HG03342 (cell line): ENCODE data around the gene CABP4.

ENCODE experiments used
- ATAC-seq: cut with Tn5 transposase; IDR thresholded peaks from one replicate; pipeline ENCODE4 v1.9.1; 2021; ENCODE audit warnings: mild to moderate bottlenecking, moderate library complexity; ENCODE audit not compliant: unreplicated experiment

The CABP4 gene

GRCh38 chr11:67455054-67455453, at the start of gene CABP4:
TSS of gene CABP4 (plus strand) at chr11:67455354. CDS start at chr11:67455424, 70 bp downstream.
- no peak for ATAC-seq

- ATAC-seq: no peak
These were observed 49.3 kb upstream of the CABP4 start for GRCh38 chr11:67405688-67406339.

DNA sequence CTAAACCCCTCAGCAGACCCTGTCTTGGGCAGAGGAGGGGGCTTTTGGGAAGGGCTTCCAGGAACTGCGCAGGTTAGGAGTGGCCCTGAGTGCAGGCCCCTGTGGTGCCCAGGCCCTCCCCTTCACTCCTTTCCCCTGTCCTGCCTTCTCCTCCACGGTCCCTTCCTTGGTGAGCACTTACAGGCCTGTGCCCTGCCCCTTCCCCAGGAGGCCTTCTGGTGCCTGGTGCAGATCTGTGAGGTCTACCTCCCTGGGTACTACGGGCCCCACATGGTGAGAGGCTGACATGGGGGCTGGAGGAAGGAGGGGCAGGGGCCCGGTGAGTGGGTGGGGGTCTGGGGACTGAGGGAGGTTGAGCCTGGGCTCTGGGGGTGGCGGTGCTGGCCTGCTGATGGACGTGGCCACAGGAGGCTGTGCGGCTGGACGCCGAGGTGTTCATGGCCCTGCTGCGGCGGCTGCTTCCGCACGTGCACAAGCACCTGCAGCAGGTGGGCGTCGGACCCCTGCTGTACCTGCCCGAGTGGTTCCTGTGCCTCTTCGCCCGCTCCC, 48.7 kb upstream of the CABP4 start:
- ATAC-seq: no peak

DNA sequence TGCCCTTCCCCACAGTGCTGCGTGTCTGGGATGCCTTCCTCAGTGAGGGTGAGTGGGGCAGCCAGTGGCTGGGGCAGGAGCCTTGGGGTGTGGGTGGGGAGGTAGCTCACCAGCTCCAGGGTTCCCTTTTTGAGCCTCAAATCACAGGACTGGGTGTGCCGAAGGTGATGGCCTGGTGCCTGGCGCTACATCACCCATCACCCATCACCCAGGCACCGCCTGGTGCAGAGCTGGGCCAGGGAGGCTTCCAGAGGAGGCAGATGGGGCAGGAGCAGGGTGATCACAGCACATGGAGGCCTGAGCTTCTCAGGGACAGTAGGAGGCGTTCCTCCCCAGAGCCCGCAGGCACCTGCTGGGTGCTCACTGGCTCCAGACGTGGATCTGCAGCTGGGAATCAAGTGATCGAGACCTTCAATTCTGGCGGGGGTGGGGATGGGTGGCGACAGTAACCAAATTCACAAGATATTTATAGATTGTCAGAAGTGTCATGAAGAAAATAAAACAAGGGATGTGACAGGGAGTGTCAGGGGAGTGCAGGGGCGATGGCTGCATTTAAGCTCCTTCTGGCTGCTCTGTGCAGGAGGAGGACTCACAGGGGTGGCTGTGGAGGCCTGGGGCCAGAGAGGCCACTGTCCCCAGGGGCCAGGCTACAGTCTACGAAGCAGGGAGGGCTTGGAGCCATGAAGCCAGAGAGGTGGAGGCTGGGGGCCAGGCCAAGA, 48.0 kb upstream of the CABP4 start:
- ATAC-seq: no peak

DNA sequence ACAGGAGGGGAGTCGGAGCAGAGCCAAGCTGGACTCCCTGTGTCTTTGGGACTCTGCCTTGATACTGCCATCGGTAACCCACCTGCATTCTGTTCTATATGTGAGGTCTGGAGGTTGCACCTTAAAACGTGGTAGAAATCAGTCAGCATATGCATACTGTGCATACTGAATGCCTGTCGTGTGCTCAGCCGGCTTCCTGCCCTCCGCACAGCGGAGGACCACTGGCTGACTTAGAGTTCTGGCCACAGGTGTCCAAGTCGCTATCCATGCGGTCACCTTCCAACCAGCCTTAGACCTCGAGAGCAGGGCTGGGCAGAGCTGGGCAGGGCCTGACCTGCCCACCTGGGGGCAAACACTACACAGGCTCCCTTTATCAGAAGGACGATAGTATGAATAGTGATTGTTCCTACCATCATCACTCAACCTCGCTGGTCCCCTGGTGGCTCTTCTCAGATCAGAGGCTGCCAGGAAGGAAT, 47.4 kb upstream of the CABP4 start:
- ATAC-seq: no peak

- no peak for ATAC-seq
These were observed 46.5 kb upstream of the CABP4 start for GRCh38 chr11:67408437-67409200.

DNA sequence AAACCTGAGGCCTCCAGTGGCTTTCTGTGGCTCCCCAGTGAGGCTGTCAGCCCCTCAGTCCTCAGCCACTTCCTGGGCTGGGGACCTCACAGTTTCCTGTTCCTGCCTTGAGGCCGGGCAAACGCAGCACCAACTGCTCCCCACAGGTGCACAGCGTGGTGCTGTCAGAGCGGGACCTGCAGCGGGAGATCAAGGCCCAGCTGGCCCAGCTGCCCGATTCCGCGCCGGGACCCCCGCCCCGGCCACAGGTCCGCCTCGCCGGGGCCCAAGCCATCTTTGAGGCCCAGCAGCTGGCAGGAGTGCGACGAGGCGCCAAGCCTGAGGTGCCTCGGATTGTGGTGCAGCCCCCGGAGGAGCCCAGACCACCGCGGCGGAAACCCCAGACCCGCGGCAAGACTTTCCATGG, 45.9 kb upstream of the CABP4 start:
- no peak for ATAC-seq

DNA sequence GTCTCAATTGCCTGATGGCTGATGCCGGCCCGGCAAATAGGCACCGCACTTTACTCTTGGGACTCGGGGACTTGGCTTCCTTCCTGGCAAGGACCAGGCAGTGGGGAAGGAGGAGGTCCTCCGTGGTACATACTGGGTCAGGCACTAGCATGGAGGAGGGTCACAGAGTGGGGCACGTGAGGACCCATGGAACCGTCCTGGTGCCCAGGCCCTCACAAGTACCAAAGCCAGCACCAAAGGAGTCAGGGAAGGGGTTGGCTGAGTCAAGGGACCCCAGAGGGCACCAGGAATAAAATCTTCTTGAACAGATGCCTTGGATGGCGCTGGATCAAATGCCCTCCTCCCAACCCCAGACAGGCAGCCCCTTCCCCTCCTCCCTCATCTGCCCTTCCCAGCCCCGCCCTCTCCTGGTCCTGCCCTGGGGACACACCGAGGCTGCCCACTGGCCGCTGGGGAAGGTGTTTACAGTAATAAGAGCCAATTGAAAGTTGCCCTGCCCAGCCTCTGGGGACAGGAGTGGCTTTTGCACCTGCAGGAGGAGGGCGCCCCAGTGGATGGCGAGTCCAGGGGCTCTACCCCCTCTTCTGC, 45.3 kb upstream of the CABP4 start:
- ATAC-seq: no peak

DNA sequence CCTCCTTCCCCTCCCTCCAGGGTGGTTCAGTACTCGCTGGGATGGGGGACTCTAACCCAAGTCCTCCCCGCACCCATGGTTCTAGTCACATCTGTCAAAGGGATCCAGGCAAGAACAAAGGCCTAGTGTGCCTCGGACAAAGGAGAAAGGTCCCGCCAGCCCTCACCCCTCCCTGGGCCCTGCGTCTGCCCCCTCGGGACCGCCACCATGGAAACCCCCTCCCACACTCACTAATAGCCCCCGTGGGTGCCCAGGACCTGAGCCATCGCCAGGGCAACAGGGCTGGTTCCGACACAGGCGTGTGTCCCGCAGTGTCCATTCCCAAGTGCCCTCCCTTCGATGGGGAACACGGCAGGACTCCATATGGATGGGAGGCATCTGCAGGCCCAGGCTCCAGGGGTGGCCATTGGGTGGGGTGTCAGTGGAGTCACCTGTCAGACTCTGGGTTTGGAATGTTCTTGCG, 44.8 kb upstream of the CABP4 start:
- ATAC-seq: no peak

DNA sequence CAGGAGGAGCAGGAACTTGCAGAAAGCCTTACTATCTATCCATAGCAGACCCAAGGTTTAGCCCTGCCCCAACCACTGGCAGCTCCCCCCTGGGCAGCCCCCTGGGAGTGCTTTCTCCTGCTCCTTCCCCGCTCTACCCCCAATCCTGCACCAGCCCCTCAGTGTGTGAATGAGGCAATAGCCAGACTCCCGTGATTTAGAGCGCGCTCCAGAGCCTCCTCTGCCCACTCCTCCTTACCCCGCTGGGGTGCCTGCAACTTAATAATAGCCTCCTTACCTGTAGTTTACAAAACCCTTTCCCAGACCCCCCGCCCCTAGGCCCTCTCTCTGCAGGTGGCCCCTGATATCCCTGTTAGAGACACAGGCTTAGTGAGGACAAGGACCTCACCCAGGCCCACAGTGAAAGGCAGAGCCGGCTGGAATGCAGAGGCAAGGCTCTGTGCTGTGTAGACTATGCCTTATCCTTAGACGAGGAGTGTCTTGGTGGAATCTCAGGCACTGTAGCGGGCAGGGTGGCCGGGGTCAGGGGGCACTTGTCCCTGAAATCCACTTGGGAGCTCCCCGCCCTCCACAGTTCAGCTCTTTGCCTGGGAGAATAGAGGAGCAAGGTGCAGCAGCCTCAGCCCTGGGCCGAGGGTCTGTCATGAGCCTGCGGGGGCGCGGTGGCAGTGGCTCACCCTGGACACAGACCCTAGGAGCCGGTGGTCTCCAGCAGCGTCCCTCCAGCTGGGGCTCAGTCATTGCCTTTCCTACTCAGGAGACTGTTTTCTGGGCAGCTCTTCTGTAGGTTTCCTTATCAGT, 44.0 kb upstream of the CABP4 start:
- ATAC-seq: no peak

DNA sequence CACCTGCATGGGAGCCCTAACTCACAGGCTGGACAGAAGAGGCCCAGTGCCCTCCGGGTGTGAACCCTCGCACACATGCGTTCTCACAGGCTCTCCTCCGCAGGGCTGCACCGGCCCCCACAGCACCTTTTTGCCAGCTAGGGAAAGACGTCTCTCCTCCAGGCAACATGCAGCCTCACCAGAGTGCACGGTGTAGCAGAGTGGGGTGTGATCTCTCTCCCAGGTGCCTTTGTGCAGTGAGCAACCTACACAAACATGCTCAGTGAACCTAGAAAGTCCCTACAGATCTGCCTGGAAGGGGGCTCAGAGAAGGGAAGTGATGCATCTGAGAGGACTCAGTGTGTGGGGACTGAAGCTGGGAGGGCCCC, 43.4 kb upstream of the CABP4 start:
- ATAC-seq: no peak

DNA sequence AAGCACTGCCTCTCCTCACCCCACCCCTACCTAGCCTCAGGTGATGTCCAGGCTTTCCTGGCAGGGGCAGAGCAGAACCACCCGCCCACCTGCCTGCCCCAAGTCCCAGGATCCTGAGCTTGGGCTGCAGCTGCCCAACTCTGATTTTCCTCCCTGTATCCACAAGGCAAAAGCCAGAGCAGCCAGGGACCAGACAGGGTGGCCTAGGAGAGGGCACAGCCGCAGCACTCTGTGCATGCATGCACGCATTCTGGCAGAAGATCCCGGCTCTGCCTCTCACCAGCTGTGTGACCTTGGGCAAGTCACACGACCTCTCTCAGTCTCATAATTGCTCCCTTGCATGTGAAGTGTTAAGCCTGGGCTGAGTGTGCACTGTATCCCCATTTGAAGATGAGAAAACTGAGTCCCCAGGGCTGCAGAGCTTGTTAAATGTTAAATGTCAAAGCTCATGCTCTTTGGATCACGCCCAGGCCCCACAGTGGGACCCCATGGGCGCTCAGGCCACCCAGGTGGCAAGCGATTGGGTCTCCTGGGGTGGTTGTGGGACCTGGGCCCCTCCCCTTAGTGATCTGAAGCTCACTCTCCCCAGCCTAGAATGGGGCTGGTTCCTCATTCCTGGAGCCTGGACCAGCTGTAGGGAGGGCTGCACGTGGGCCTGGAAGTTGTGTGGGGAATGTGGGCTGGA, 42.5 kb upstream of the CABP4 start:
- ATAC-seq: no peak

DNA sequence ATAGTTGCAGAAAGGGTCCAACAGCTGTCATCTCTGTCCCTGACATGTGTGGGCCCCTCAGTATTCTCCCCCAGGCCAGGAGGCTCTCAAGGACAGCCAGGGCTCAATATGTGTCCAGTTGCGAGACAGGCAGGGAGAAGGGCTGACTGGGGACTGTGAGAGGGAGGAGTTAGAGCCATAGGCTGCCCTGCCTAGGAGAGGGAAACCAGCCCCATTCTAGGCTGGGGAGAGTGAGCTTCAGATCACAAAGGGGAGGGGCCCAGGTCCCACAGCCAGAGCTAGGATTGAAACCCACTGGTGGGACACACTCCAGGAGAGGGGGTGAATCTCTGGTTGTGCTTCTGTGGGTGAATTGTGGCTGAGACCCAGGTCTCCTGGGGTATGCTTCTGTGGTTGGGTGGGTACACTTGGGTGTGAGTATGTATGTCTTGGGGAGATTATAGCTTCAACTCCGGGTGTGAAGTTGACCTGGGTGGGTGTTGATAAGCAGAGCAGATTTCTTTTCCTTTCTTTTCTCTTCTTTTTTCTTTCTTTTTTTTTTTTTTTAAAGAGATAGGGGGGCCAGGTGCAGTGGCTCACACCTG, 41.8 kb upstream of the CABP4 start:
- ATAC-seq: no peak

DNA sequence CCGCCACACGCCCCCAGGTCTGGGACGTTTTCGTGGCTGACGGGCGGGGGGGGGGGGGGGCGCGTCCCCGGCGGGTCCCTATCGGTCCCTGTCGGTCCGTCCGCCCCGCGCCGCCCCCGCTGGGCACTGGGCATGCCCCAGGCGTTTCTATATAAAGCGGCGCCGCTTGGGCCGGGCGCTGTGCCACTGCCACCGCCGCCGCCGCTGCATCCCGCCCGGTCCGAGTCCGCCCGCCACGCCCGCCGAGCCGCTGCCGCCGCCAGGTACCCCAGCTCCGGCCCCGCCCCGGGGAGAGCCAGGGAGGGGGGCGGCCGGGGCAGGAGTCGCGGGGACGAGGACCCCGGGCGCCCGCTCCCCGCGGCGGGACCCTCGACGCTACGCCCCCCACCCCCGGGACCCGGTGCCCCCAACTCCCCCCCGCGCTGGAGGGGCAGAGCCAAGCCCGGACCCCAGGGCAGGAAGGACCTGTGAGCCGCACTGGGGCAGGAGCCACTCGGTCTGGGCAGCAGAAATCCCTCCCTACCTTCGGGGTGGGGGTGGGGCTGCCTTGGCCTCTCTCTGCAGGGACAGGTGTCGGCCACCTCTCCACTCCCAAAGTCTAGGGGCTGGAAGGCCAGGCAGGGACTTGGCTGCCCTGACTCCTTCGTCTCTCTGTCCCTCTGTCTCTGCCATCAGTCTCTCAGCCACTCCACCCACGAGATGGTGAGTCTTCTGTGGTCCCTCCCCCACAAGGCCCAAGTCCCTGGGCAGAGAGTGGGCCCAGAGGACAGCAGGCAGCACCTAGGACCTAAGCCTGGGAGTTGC, 39.5 kb upstream of the CABP4 start, which contains the start of gene CARNS1:
CARNS1 (plus strand) TSS at position 178 of the 804 bp plus-strand sequence; CDS start at position 700, 522 bp downstream.
- no peak for ATAC-seq

DNA sequence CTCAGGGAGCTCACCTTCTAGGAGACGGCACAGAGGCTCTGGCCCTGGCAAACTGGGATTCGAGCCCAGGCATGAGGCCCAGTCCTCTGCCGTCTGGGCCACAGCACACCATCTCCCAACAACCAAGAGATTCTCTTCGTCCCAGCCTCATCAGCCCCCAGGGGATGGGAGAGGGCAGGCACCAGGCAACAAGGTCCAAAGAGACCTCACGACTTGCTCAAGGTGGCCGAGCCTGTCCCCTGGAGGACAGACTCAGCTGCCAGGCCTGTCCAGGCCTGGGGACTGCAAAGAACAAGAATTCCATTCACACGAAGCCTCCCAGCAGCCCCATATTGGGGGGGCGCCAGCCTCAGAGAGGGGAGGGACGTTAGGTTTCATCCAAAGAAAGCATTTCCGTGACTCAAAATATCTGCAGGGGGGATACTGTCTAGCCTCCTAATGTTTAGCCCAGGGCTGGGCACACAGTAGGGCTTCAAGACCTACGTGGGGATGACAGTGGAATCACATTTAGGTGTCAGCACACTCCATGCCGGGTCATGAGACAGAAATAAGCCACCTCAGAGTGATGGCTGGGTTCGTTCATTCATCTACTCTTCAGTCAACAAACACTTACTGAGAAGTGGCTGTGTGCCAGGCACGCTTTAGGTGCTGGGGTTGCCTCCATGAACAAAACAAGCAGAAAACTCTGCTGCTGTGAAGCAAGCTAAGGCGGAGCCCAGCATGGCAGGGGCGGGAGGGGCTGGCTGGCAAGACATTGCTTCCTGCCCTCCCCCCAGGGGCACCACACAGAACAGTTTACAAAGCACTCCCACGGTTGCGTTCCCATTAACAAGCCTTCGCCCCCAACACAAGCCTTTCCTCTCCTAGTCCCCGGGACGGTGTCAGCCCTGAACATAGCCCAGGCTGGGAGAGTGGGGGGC, 38.5 kb upstream of the CABP4 start:
- no peak for ATAC-seq

DNA sequence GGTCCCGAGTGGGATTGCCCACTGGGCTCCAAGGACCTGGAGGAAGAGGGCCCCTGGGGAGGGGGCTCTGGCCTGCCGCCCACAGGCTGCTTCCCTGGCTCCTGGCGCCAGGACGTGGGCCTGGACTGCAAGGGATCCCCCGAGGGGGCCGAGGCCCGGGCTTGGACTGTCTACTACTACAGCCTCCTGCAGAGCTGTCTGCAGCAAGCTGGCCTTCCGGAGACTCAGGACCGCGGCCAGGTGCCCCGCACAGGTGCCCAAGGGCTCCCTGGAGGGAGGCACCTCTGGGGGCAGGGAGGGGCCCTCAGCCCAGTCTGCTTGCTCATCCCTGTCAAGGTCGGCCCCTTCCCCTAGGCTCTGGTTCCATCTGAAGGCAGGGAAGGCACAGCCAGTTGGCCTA, 37.7 kb upstream of the CABP4 start:
- ATAC-seq: no peak
